Esophagus muscularis mucosa (tissue), 4 donors: ENCODE data around the gene MSANTD3.

Experiments
- EP300 ChIP-seq: sonication (generic); formaldehyde crosslinking; IDR thresholded peaks from one replicate; pipeline ENCODE4 v1.6.1; 2017; ENCODE audit warnings: antibody characterized with exemption
- POLR2A ChIP-seq: fragments of 450-650 bp; IDR thresholded peaks from one replicate; pipeline ENCODE4 v1.6.1; 2017; ENCODE audit warnings: antibody characterized with exemption, moderate library complexity, mild to moderate bottlenecking, low read depth
- POLR2AphosphoS5 ChIP-seq, 2 donors: sonication (generic); formaldehyde crosslinking; IDR thresholded peaks; one replicate each; pipeline ENCODE4 v1.6.1; 2017; ENCODE audit warnings: antibody characterized with exemption in 2 of 2
- TF ChIP-seq, protein P1 (sequence below), 3 experiments: fragments of 200-600 bp in 2 of 3; fragments of 450-650 bp in 1 of 3; sonication (generic) in 2 of 3; IDR thresholded peaks; one replicate each; pipeline ENCODE4 v1.5.1; 2017 to 2019; ENCODE audit warnings: antibody characterized with exemption in 3 of 3, mild to moderate bottlenecking in 2 of 3, moderate library complexity in 1 of 3

DNA sequence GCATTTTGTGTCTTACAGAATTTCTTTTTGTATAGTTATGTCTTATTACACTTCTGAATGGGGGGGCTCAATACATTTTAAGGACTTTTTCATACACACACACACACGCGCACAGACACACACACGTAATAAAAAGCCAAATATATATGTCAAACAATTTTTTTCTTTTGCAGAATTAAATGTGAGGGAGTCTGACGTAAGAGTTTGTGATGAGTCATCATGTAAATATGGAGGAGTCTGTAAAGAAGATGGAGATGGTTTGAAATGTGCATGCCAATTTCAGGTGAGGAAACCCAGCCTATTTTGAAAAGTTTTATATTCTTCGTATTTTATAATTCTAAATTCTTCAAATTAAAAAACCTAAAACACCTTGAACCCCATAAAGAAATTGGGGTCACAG, 71.6 kb downstream of the MSANTD3 start:
- TF ChIP-seq POLR2A (no peak), POLR2AphosphoS5 (IDR thresholded peaks at IDR 0.05) (no peak), EP300 (no peak)
- TF ChIP-seq, protein P1, sequence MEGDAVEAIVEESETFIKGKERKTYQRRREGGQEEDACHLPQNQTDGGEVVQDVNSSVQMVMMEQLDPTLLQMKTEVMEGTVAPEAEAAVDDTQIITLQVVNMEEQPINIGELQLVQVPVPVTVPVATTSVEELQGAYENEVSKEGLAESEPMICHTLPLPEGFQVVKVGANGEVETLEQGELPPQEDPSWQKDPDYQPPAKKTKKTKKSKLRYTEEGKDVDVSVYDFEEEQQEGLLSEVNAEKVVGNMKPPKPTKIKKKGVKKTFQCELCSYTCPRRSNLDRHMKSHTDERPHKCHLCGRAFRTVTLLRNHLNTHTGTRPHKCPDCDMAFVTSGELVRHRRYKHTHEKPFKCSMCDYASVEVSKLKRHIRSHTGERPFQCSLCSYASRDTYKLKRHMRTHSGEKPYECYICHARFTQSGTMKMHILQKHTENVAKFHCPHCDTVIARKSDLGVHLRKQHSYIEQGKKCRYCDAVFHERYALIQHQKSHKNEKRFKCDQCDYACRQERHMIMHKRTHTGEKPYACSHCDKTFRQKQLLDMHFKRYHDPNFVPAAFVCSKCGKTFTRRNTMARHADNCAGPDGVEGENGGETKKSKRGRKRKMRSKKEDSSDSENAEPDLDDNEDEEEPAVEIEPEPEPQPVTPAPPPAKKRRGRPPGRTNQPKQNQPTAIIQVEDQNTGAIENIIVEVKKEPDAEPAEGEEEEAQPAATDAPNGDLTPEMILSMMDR (IDR thresholded peaks at IDR 0.05): no peak
